Activated CD4-positive, alpha-beta T cell treated with anti-CD3 and anti-CD28 coated beads, Interleukin-2, amount 10 ng/mL, durations not matched to agents 7 days and 5 days (primary cell): ENCODE data around the gene KPNA3. TPM values are rescaled to one million over a fixed set of nuclear protein-coding genes. Genes with fewer than 3 reads are reported as not detected.
"Not testable (repeated sequence)": the region's sequence is repeated elsewhere in the genome, so short reads cannot be mapped to it uniquely, and the experiment has no call there.

Experiments
- CTCF ChIA-PET: fragments of 350-600 bp; sonication (Branson Sonifier 250); formaldehyde crosslinking; loops from one replicate; lab custom pipeline; 2021; ENCODE audit warnings: antibody characterized with exemption; lab: Charles Lee
- POLR2A ChIA-PET: fragments of 350-600 bp; sonication (Branson Sonifier 250); formaldehyde crosslinking; loops from one replicate; lab custom pipeline; 2021; ENCODE audit warnings: antibody characterized with exemption; lab: Charles Lee
- DNase-seq: peaks from one replicate; pipeline ENCODE4 v3.0.0-alpha.2; 2020
- H3K27ac Mint-ChIP-seq: one replicate; pipeline ENCODE4 v1.8.0; 2021; ENCODE audit warnings: mild to moderate bottlenecking, moderate library complexity, mixed read lengths
- H3K27me3 Mint-ChIP-seq: one replicate; pipeline ENCODE4 v1.8.0; 2021; ENCODE audit warnings: mixed read lengths
- H3K36me3 Mint-ChIP-seq: one replicate; pipeline ENCODE4 v1.8.0; 2021; ENCODE audit warnings: low read depth, mixed read lengths
- H3K4me1 Mint-ChIP-seq: one replicate; pipeline ENCODE4 v1.8.0; 2021; ENCODE audit warnings: mixed read lengths
- H3K4me3 Mint-ChIP-seq: one replicate; pipeline ENCODE4 v1.8.0; 2021; ENCODE audit warnings: mild to moderate bottlenecking, moderate library complexity, mixed read lengths
- H3K9me3 Mint-ChIP-seq: one replicate; pipeline ENCODE4 v1.8.0; 2021; ENCODE audit warnings: mixed read lengths
- total RNA-seq, 2 experiments: library from RNA; stranded (reverse); gene quantifications; one replicate each; pipeline ENCODE4 v1.2.3, GENCODE V29; 2021

The KPNA3 gene
- total RNA-seq, 2 experiments from 2014 or later: 34.2 to 41.6 TPM

GRCh38 chr13:49716615-49717014, 75.9 kb downstream of the KPNA3 start:
- peaks cover 17% of the 10 kb centered on the region for H3K9me3 Mint-ChIP-seq
- peaks cover 57% of the 10 kb centered on the region for H3K36me3 Mint-ChIP-seq
- POLR2A ChIA-PET: no interaction called here
- DNase-seq: no peak
- H3K4me3 Mint-ChIP-seq: no peak overlapping the region
- CTCF ChIA-PET: no interaction called here
- H3K27ac Mint-ChIP-seq: no peak overlapping the region
- no peaks in the 10 kb centered on the region for H3K27me3 Mint-ChIP-seq
- no peaks in the 10 kb centered on the region for H3K4me1 Mint-ChIP-seq

GRCh38 chr13:49714757-49715156, 77.7 kb downstream of the KPNA3 start:
- H3K27me3 Mint-ChIP-seq: no peaks in the 10 kb centered on the region
- H3K9me3 Mint-ChIP-seq: peaks cover 17% of the 10 kb centered on the region
- H3K27ac Mint-ChIP-seq: no peak overlapping the region
- CTCF ChIA-PET: no interaction called here
- POLR2A ChIA-PET: no interaction called here
- no peak overlapping the region for H3K4me3 Mint-ChIP-seq
- peaks cover 52% of the 10 kb centered on the region for H3K36me3 Mint-ChIP-seq
- no peak for DNase-seq
- H3K4me1 Mint-ChIP-seq: no peaks in the 10 kb centered on the region

GRCh38 chr13:49711218-49711863, 81.1 kb downstream of the KPNA3 start:
- no peak overlapping the region for H3K4me3 Mint-ChIP-seq
- CTCF ChIA-PET: no interaction called here
- H3K27ac Mint-ChIP-seq: no peak overlapping the region
- DNase-seq: no peak
- POLR2A ChIA-PET: no interaction called here
- peaks cover 43% of the 10 kb centered on the region for H3K36me3 Mint-ChIP-seq
- no peaks in the 10 kb centered on the region for H3K4me1 Mint-ChIP-seq
- no peaks in the 10 kb centered on the region for H3K27me3 Mint-ChIP-seq
- peaks cover 12% of the 10 kb centered on the region for H3K9me3 Mint-ChIP-seq

GRCh38 chr13:49704264-49704663, 88.2 kb downstream of the KPNA3 start:
- H3K27ac Mint-ChIP-seq, H3K27me3 Mint-ChIP-seq, H3K4me3 Mint-ChIP-seq, DNase-seq, POLR2A ChIA-PET, H3K4me1 Mint-ChIP-seq, H3K9me3 Mint-ChIP-seq: not testable (repeated sequence)
- CTCF ChIA-PET: interaction anchor here (1.7 kb wide), 1 partner anchor 13 kb away, joined by 4 read pairs; the partner anchor contains the start of gene EBPL
- peaks cover 26% of the 10 kb centered on the region for H3K36me3 Mint-ChIP-seq

- POLR2A ChIA-PET: no interaction called here
- no peaks in the 10 kb centered on the region for H3K9me3 Mint-ChIP-seq
- no peak overlapping the region for H3K27ac Mint-ChIP-seq
- CTCF ChIA-PET: no interaction called here
- no peak overlapping the region for H3K4me3 Mint-ChIP-seq
- no peaks in the 10 kb centered on the region for H3K27me3 Mint-ChIP-seq
- H3K4me1 Mint-ChIP-seq: no peaks in the 10 kb centered on the region
- peaks cover 25% of the 10 kb centered on the region for H3K36me3 Mint-ChIP-seq
- no peak for DNase-seq
Observed at GRCh38 chr13:49701491-49701890, 91.0 kb downstream of the KPNA3 start.

- CTCF ChIA-PET: no interaction called here
- no peaks in the 10 kb centered on the region for H3K27me3 Mint-ChIP-seq
- H3K4me1 Mint-ChIP-seq: no peaks in the 10 kb centered on the region
- DNase-seq: no peak
- H3K36me3 Mint-ChIP-seq: peaks cover 21% of the 10 kb centered on the region
- POLR2A ChIA-PET: no interaction called here
- H3K27ac Mint-ChIP-seq: no peak overlapping the region
- H3K9me3 Mint-ChIP-seq: no peaks in the 10 kb centered on the region
- H3K4me3 Mint-ChIP-seq: no peak overlapping the region
Observed at GRCh38 chr13:49697468-49697867, 95.0 kb downstream of the KPNA3 start.

GRCh38 chr13:49694446-49694845, 98.0 kb downstream of the KPNA3 start:
- H3K9me3 Mint-ChIP-seq: no peaks in the 10 kb centered on the region
- ChIA-PET POLR2A (no interaction called here), CTCF (interaction anchor here (1.3 kb wide), 1 partner anchor 8 kb away, joined by 4 read pairs; no protein-coding TSS in a partner anchor)
- no peak overlapping the region for H3K27ac Mint-ChIP-seq
- DNase-seq: no peak
- H3K27me3 Mint-ChIP-seq: no peaks in the 10 kb centered on the region
- peaks cover 11% of the 10 kb centered on the region for H3K36me3 Mint-ChIP-seq
- peaks cover 17% of the 10 kb centered on the region for H3K4me1 Mint-ChIP-seq
- no peak overlapping the region for H3K4me3 Mint-ChIP-seq

GRCh38 chr13:49693877-49694276, 98.6 kb downstream of the KPNA3 start:
- CTCF ChIA-PET: no interaction called here
- H3K27ac Mint-ChIP-seq: no peak overlapping the region
- no peaks in the 10 kb centered on the region for H3K9me3 Mint-ChIP-seq
- POLR2A ChIA-PET: no interaction called here
- no peaks in the 10 kb centered on the region for H3K27me3 Mint-ChIP-seq
- peaks cover 19% of the 10 kb centered on the region for H3K4me1 Mint-ChIP-seq
- no peak overlapping the region for H3K4me3 Mint-ChIP-seq
- DNase-seq: no peak
- peaks cover 12% of the 10 kb centered on the region for H3K36me3 Mint-ChIP-seq

- POLR2A ChIA-PET: no interaction called here
Observed at GRCh38 chr13:49693191-49693733, 99.2 kb downstream of the KPNA3 start.

GRCh38 chr13:49690995-49691784, 101.3 kb downstream of the KPNA3 start, which contains the start of gene EBPL:
TSS of gene EBPL (minus strand) at chr13:49691486. CDS start at chr13:49691424, 62 bp downstream.
- H3K4me1 Mint-ChIP-seq: peaks cover 32% of the 10 kb centered on the region
- no peaks in the 10 kb centered on the region for H3K27me3 Mint-ChIP-seq
- H3K36me3 Mint-ChIP-seq: peaks cover 16% of the 10 kb centered on the region
- H3K9me3 Mint-ChIP-seq: no peaks in the 10 kb centered on the region
- DNase-seq: peak; percentile 92
- POLR2A ChIA-PET: interaction anchor here (1.1 kb wide), 1 partner anchor 102 kb away, joined by 3 read pairs; the partner anchor contains the start of gene KPNA3
- CTCF ChIA-PET: interaction anchor here (0.7 to 1.2 kb wide), 4 partner anchors 10 to 943 kb away, joined by 3 to 5 read pairs (median 4); no protein-coding TSS in a partner anchor
- peak within 1 kb of the TSS; percentile 87 for H3K4me3 Mint-ChIP-seq
- peak within 1 kb of the TSS; percentile 87 for H3K27ac Mint-ChIP-seq

More at GRCh38 chr13:49693191-49693733, 99.2 kb downstream of the KPNA3 start:
- H3K27me3 Mint-ChIP-seq: no peaks in the 10 kb centered on the region
- CTCF ChIA-PET: no interaction called here
- peaks cover 20% of the 10 kb centered on the region for H3K4me1 Mint-ChIP-seq
- H3K27ac Mint-ChIP-seq: no peak overlapping the region
- H3K4me3 Mint-ChIP-seq: no peak overlapping the region
- DNase-seq: no peak
- peaks cover 12% of the 10 kb centered on the region for H3K36me3 Mint-ChIP-seq
- H3K9me3 Mint-ChIP-seq: no peaks in the 10 kb centered on the region

- Mint-ChIP-seq H3K4me1 (peaks cover 32% of the 10 kb centered on the region), H3K4me3 (peak overlapping the region; percentile 87), H3K36me3 (peaks cover 22% of the 10 kb centered on the region), H3K27ac (peak overlapping the region; percentile 86), H3K9me3 (no peaks in the 10 kb centered on the region), H3K27me3 (no peaks in the 10 kb centered on the region)
- POLR2A ChIA-PET: interaction anchor here (1.1 kb wide), 1 partner anchor 102 kb away, joined by 3 read pairs; the partner anchor contains the start of gene KPNA3
- CTCF ChIA-PET: interaction anchor here (1.0 to 1.2 kb wide), 2 partner anchors 13 to 942 kb away, joined by 3 to 4 read pairs; no protein-coding TSS in a partner anchor
- DNase-seq: no peak
Observed at GRCh38 chr13:49690133-49690994, 102.1 kb downstream of the KPNA3 start.

- Mint-ChIP-seq H3K27ac (no peak overlapping the region), H3K27me3 (no peaks in the 10 kb centered on the region), H3K9me3 (no peaks in the 10 kb centered on the region), H3K4me1 (peaks cover 27% of the 10 kb centered on the region), H3K4me3 (no peak overlapping the region), H3K36me3 (peaks cover 26% of the 10 kb centered on the region)
- POLR2A ChIA-PET: no interaction called here
- CTCF ChIA-PET: no interaction called here
- no peak for DNase-seq
Observed at GRCh38 chr13:49683489-49683888, 109.0 kb downstream of the KPNA3 start.
